Calu3 (cell line): ENCODE results near the gene ST6GAL1. TPM values are rescaled to one million over a fixed set of nuclear protein-coding genes. Genes with fewer than 3 reads are reported as not detected.
"Not testable (repeated sequence)": the region's sequence is repeated elsewhere in the genome, so short reads cannot be mapped to it uniquely, and the experiment has no call there.

ENCODE experiments used
- BruUV-seq: library from RNA; stranded (reverse); fragments of 400-500 nt; replicated peaks from 2 replicates; lab custom pipeline; 2021; lab: Mats Ljungman, UMichigan
- CTCF ChIA-PET: fragments of 300-600 bp; sonication (Branson Sonifier 250); formaldehyde crosslinking; loops from one replicate; lab custom pipeline; 2022; ENCODE audit warnings: antibody characterized with exemption; lab: Charles Lee
- DNase-seq: peaks from one replicate; pipeline ENCODE4 v3.0.0; 2022
- H3K27ac Mint-ChIP-seq: one replicate; pipeline ENCODE4 v1.8.0; 2022; ENCODE audit warnings: mixed read lengths; ENCODE audit not compliant: unreplicated experiment
- H3K27me3 Mint-ChIP-seq: one replicate; pipeline ENCODE4 v1.8.0; 2022; ENCODE audit warnings: mixed read lengths; ENCODE audit not compliant: unreplicated experiment
- H3K36me3 Mint-ChIP-seq: one replicate; pipeline ENCODE4 v1.8.0; 2022; ENCODE audit warnings: mild to moderate bottlenecking, moderate library complexity, mixed read lengths; ENCODE audit not compliant: insufficient read depth, unreplicated experiment
- H3K4me1 Mint-ChIP-seq: one replicate; pipeline ENCODE4 v1.8.0; 2022; ENCODE audit warnings: mild to moderate bottlenecking, low read depth, mixed read lengths; ENCODE audit not compliant: unreplicated experiment
- H3K4me3 Mint-ChIP-seq: one replicate; pipeline ENCODE4 v1.8.0; 2022; ENCODE audit warnings: mild to moderate bottlenecking, low read depth, moderate library complexity, mixed read lengths; ENCODE audit not compliant: unreplicated experiment
- H3K9me3 Mint-ChIP-seq: one replicate; pipeline ENCODE4 v1.8.0; 2022; ENCODE audit warnings: low read depth, mixed read lengths; ENCODE audit not compliant: unreplicated experiment
- CTCF ChIP-seq: fragments of 200-600 bp; IDR thresholded peaks from one replicate; pipeline ENCODE4 v1.8.0; 2022; ENCODE audit warnings: antibody characterized with exemption; ENCODE audit not compliant: unreplicated experiment
- intact Hi-C: fragments of 100-400 bp; cut with micrococcal nuclease; formaldehyde crosslinking; loops from one replicate; pipeline ENCODE4 v1.10.0; 2022; ENCODE audit not compliant: unreplicated experiment
- total RNA-seq: library from RNA; stranded (reverse); gene quantifications from 2 replicates; pipeline ENCODE4 v1.2.3, GENCODE V29; 2022

Gene ST6GAL1
- total RNA-seq, 1 experiment from 2014 or later, result 20.4 TPM

GRCh38 chr3:186950402-186951093, 20.2 kb downstream of the ST6GAL1 start:
- no peaks in the 10 kb centered on the region for H3K4me1 Mint-ChIP-seq
- H3K9me3 Mint-ChIP-seq, result no peaks in the 10 kb centered on the region
- CTCF ChIA-PET, result no interaction called here
- H3K4me3 Mint-ChIP-seq, result no peak overlapping the region
- no peaks in the 10 kb centered on the region for H3K36me3 Mint-ChIP-seq
- H3K27ac Mint-ChIP-seq, result no peak overlapping the region
- peaks cover 17% of the 10 kb centered on the region for H3K27me3 Mint-ChIP-seq
- intact Hi-C loops, result loop anchor here (5.0 kb wide), 1 partner anchor 122 kb away; no protein-coding TSS in a partner anchor
- DNase-seq, result no peak
- BruUV-seq, result no TSS peak
- TF ChIP-seq CTCF, result no peak

- Mint-ChIP-seq H3K36me3 (no peaks in the 10 kb centered on the region), H3K4me1 (no peaks in the 10 kb centered on the region), H3K9me3 (no peaks in the 10 kb centered on the region), H3K27me3 (peaks cover 17% of the 10 kb centered on the region), H3K27ac (no peak overlapping the region), H3K4me3 (no peak overlapping the region)
- BruUV-seq, result no TSS peak
- CTCF ChIA-PET, result no interaction called here
- intact Hi-C loops, result loop anchor here (5.0 kb wide), 1 partner anchor 120 kb away; no protein-coding TSS in a partner anchor
- TF ChIP-seq CTCF, result no peak
- no peak for DNase-seq
These were observed 21.6 kb downstream of the ST6GAL1 start for GRCh38 chr3:186951640-186952552.

- Mint-ChIP-seq H3K27me3 (peaks cover 17% of the 10 kb centered on the region), H3K4me1 (no peaks in the 10 kb centered on the region), H3K36me3 (no peaks in the 10 kb centered on the region), H3K27ac (no peak overlapping the region), H3K9me3 (no peaks in the 10 kb centered on the region), H3K4me3 (no peak overlapping the region)
- DNase-seq, result no peak
- TF ChIP-seq CTCF, result no peak
- CTCF ChIA-PET, result interaction anchor here (0.7 kb wide), 1 partner anchor 176 kb away, joined by 3 read pairs; no protein-coding TSS in a partner anchor
- intact Hi-C loops, result loop anchor here (5.0 kb wide), 1 partner anchor 119 kb away; no protein-coding TSS in a partner anchor
- no TSS peak for BruUV-seq
These were observed 22.7 kb downstream of the ST6GAL1 start for GRCh38 chr3:186953011-186953487.

- not testable (repeated sequence) for H3K9me3 Mint-ChIP-seq, BruUV-seq, H3K36me3 Mint-ChIP-seq, H3K27ac Mint-ChIP-seq, H3K4me3 Mint-ChIP-seq, H3K4me1 Mint-ChIP-seq, DNase-seq
- CTCF ChIA-PET, result interaction anchor here (0.6 kb wide), 1 partner anchor 126 kb away, joined by 5 read pairs; no protein-coding TSS in a partner anchor
- intact Hi-C loops, result loop anchor here (5.0 kb wide), 1 partner anchor 118 kb away; no protein-coding TSS in a partner anchor
- H3K27me3 Mint-ChIP-seq, result peaks cover 17% of the 10 kb centered on the region
These were observed 23.8 kb downstream of the ST6GAL1 start for GRCh38 chr3:186953992-186954699.
